Smooth muscle cell (in vitro differentiated cells): ENCODE data around the gene POC1A. TPM values are rescaled to one million over a fixed set of nuclear protein-coding genes. Genes with fewer than 3 reads are reported as not detected.
"Not testable (repeated sequence)": the region's sequence is repeated elsewhere in the genome, so short reads cannot be mapped to it uniquely, and the experiment has no call there.

Source experiments
- DNase-seq: peaks from one replicate; lab custom pipeline; 2025; ENCODE audit not compliant: unreplicated experiment; lab: John Stamatoyannopoulos, UW
- H2AFZ ChIP-seq: fragments of 200-600 bp; sonication (generic); 2 replicates; pipeline ENCODE4 v1.6.0; 2016; ENCODE audit warnings: antibody characterized with exemption, low read depth, mild to moderate bottlenecking
- H3F3A ChIP-seq: fragments of 200-600 bp; sonication (generic); 2 replicates; pipeline ENCODE4 v1.6.0; 2017; ENCODE audit warnings: antibody characterized with exemption, low read depth
- H3K27ac ChIP-seq: fragments of 200-600 bp; sonication (generic); 2 replicates; pipeline ENCODE4 v1.5.1; 2016; ENCODE audit warnings: low read depth, mild to moderate bottlenecking
- H3K27me3 ChIP-seq: fragments of 200-600 bp; sonication (generic); 2 replicates; pipeline ENCODE4 v1.6.1; 2016; ENCODE audit warnings: low read depth, mild to moderate bottlenecking
- H3K36me3 ChIP-seq: fragments of 200-600 bp; sonication (generic); 2 replicates; pipeline ENCODE4 v1.5.1; 2016; ENCODE audit warnings: low read depth
- H3K4me1 ChIP-seq: fragments of 200-600 bp; sonication (generic); 2 replicates; pipeline ENCODE4 v1.5.1; 2016; ENCODE audit warnings: low read depth
- H3K4me2 ChIP-seq: fragments of 200-600 bp; sonication (generic); 2 replicates; pipeline ENCODE4 v1.6.0; 2016; ENCODE audit warnings: mild to moderate bottlenecking
- H3K4me3 ChIP-seq: fragments of 200-600 bp; sonication (generic); 2 replicates; pipeline ENCODE4 v1.5.1; 2016; ENCODE audit warnings: mild to moderate bottlenecking
- H3K79me2 ChIP-seq: fragments of 200-600 bp; sonication (generic); 2 replicates; pipeline ENCODE4 v1.6.0; 2016; ENCODE audit warnings: low read depth, mild to moderate bottlenecking
- H3K9ac ChIP-seq: fragments of 200-600 bp; sonication (generic); 2 replicates; pipeline ENCODE4 v1.6.0; 2016; ENCODE audit warnings: low read depth
- H3K9me3 ChIP-seq: fragments of 200-600 bp; sonication (generic); replicated peaks from 2 replicates; pipeline ENCODE4 v1.5.1; 2016; ENCODE audit warnings: low read depth
- H4K20me1 ChIP-seq: fragments of 200-600 bp; sonication (generic); 2 replicates; pipeline ENCODE4 v1.6.0; 2016; ENCODE audit warnings: low read depth
- WGBS: methylation state at CpG from one replicate; pipeline ENCODE4 v1.1.7; 2016; ENCODE audit warnings: low lambda C conversion rate; 5-methylcytosine and 5-hydroxymethylcytosine counted together
- polyA plus RNA-seq: library from polyadenylated mRNA; unstranded; fragments of >200 nt; fragmentation: Nextera tagmentation; extraction: Ambion mirVana; gene quantifications from 2 replicates; pipeline ENCODE4 v1.2.1, GENCODE V29; 2016
- total RNA-seq: library from RNA; depleted of rRNA; stranded (reverse); fragments of >200 nt; gene quantifications from 2 replicates; pipeline ENCODE4 v1.2.3, GENCODE V29; 2014
- TF ChIP-seq, protein P1 (sequence below): fragments of 200-600 bp; sonication (generic); IDR thresholded peaks from 2 replicates; pipeline ENCODE4 v1.5.1; 2017; ENCODE audit warnings: borderline replicate concordance, mild to moderate bottlenecking, antibody characterized with exemption; ENCODE audit not compliant: insufficient read depth, poor library complexity, severe bottlenecking

The POC1A gene
- total and polyA plus RNA-seq, 2 experiments from 2014 or later: 1.8 to 7.9 TPM

DNA sequence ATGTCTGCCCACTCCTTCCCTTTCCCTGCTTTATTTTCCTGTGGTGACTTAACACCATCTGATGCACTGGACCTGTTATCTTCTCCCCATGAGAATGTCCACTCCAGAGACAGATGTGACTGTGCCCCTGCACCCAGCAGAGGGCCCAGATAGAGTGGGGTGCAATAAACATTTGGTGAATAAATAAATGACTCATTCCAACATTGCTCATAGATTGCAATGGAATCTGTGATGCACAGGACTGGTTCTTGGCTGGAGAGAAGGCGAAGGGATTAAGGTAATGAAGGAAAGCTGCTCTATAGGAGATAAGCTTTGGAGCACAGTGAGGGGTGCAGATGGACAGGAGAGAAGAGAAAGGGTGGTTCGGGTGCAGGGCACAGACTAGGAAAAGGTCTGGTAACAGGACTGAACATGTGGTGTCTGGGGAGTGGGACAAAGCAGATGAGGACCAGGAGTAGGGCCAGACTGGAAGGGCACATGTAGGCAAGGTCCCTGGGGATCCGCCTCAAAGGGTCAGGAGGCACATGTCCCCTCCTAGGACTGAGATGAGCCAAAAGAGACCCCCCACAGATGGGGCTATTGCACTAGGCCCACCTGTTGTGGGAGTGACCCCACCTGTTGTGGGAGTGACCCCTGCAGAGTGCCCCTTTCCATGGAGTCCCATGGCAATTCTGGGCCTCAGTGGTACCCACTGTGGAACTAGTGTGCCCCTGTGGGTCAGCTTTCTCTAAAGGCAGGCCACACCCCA is 17.5 kb upstream of the POC1A start:
- H3K4me1 ChIP-seq: no peaks in the 10 kb centered on the region
- H3K9ac ChIP-seq: no peak overlapping the region
- H3K79me2 ChIP-seq: no peaks in the 10 kb centered on the region
- no peaks in the 10 kb centered on the region for H4K20me1 ChIP-seq
- no peak overlapping the region for H3K27ac ChIP-seq
- H2AFZ ChIP-seq: no peak overlapping the region
- WGBS: 78% methylated on average over 3 of the region's 3 CpGs
- peaks cover 3% of the 10 kb centered on the region for H3F3A ChIP-seq
- TF ChIP-seq, protein P1, sequence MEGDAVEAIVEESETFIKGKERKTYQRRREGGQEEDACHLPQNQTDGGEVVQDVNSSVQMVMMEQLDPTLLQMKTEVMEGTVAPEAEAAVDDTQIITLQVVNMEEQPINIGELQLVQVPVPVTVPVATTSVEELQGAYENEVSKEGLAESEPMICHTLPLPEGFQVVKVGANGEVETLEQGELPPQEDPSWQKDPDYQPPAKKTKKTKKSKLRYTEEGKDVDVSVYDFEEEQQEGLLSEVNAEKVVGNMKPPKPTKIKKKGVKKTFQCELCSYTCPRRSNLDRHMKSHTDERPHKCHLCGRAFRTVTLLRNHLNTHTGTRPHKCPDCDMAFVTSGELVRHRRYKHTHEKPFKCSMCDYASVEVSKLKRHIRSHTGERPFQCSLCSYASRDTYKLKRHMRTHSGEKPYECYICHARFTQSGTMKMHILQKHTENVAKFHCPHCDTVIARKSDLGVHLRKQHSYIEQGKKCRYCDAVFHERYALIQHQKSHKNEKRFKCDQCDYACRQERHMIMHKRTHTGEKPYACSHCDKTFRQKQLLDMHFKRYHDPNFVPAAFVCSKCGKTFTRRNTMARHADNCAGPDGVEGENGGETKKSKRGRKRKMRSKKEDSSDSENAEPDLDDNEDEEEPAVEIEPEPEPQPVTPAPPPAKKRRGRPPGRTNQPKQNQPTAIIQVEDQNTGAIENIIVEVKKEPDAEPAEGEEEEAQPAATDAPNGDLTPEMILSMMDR: no peak
- no peak for DNase-seq
- no peaks in the 10 kb centered on the region for H3K36me3 ChIP-seq
- no peaks in the 10 kb centered on the region for H3K9me3 ChIP-seq
- no peak overlapping the region for H3K4me3 ChIP-seq
- H3K4me2 ChIP-seq: peak overlapping the region; percentile 26
- H3K27me3 ChIP-seq: no peaks in the 10 kb centered on the region

DNA sequence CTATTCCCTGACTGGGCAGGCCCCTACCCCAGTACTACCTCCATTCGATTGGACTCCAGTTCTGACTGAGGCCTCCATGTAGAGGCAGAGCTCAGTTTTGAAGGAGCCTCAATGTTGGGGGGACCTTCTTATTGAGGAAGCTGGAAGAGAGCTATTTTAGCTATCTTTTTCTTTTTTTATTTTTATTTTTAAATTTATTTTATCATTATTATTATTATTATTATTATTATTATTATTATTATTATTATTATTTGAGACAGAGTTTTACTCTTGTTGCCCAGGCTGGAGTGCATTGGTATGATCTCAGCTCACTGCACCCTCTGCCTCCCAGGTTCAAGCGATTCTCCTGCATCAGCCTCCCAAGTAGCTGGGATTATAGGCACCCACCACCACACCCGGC is 16.0 kb upstream of the POC1A start:
- H3K79me2 ChIP-seq, H3K4me2 ChIP-seq, H3K36me3 ChIP-seq, H4K20me1 ChIP-seq, DNase-seq, H3K27ac ChIP-seq, H2AFZ ChIP-seq, H3K9me3 ChIP-seq, H3K9ac ChIP-seq, H3F3A ChIP-seq, H3K27me3 ChIP-seq, H3K4me1 ChIP-seq, H3K4me3 ChIP-seq: not testable (repeated sequence)
- WGBS: 94% methylated on average over 3 of the region's 3 CpGs

DNA sequence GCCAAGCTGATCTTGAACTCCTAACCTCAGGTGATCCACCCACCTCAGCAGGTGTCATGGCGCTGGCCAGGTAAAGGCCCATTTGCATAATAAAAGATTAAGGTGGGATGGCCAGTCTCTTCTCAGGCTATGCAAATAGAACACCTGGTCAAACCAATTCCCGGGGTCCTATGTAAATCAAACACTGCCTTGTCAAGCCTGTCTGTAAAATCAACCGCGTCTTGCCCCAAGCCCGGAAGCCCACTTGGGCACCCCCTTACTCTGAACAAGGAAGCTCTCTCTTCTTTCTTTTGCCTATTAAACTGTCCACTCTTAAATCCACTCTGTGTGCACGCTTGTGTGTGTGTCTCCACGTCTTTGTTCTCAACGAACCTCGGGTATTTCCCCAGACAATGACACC is 13.0 kb upstream of the POC1A start:
- no peak overlapping the region for H2AFZ ChIP-seq
- H3K79me2 ChIP-seq: no peaks in the 10 kb centered on the region
- no peaks in the 10 kb centered on the region for H4K20me1 ChIP-seq
- no peak overlapping the region for H3K4me3 ChIP-seq
- no peaks in the 10 kb centered on the region for H3K27me3 ChIP-seq
- no peaks in the 10 kb centered on the region for H3K4me1 ChIP-seq
- H3K27ac ChIP-seq: no peak overlapping the region
- TF ChIP-seq, protein P1: no peak
- WGBS: 63% methylated on average over 9 of the region's 9 CpGs
- no peak overlapping the region for H3K4me2 ChIP-seq
- H3F3A ChIP-seq: peaks cover 3% of the 10 kb centered on the region
- H3K9me3 ChIP-seq: no peaks in the 10 kb centered on the region
- H3K9ac ChIP-seq: no peak overlapping the region
- no peak for DNase-seq
- no peaks in the 10 kb centered on the region for H3K36me3 ChIP-seq

DNA sequence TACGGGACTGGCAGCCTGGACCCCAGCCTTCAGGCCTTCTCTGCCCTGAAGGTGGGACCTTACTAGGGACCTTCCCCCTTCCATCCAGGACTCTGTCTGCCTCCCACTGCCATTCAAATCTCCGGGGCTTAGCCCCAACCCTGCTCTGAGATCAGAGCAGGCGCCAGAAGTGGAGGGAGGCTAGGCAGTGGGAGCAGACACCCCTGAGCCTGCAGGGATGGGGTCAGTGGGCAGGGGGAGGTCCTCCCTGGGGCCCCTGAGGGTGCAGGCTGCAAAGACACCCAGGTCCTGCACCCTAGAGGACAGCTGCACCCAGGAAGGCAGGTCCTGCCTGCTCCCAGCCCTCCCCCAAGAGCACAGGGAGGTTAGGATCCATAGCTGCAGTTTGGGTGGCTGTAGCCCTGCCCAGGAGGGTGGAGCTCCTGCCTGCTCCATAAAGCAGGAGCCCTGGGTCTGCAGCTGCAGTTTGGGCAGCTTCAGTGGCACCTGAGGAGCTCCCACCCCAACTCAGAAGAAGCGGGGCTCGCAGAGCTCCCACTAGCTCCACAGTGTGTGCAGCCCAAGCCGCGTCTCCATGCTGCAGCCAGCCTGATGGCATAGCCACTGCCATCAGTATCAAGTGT is 8.1 kb upstream of the POC1A start:
- Histone ChIP-seq H3K27me3 (no peaks in the 10 kb centered on the region), H3K4me3 (no peak overlapping the region), H3K4me2 (no peak overlapping the region), H2AFZ (no peak overlapping the region), H3K79me2 (no peaks in the 10 kb centered on the region), H3K27ac (no peak overlapping the region), H3K4me1 (no peaks in the 10 kb centered on the region), H3F3A (no peaks in the 10 kb centered on the region), H3K9ac (no peak overlapping the region), H3K9me3 (no peaks in the 10 kb centered on the region), H3K36me3 (no peaks in the 10 kb centered on the region), H4K20me1 (no peaks in the 10 kb centered on the region)
- no peak for DNase-seq
- 92% methylated on average over 7 of the region's 7 CpGs for WGBS
- TF ChIP-seq, protein P1: no peak
